Activated T-cell treated with anti-CD3 and anti-CD28 coated beads for 4 hours (primary cell): ENCODE results near the gene CA11.
"Not testable (repeated sequence)": the region's sequence is repeated elsewhere in the genome, so short reads cannot be mapped to it uniquely, and the experiment has no call there.

Source experiments
- DNase-seq: peaks from one replicate; pipeline ENCODE4 v3.0.0-alpha.2; 2020

Gene CA11

GRCh38 chr19:48646001-48646721 lies at the start of gene CA11:
Gene CA11, minus strand, starts transcription at chr19:48646187. Its CDS starts 555 bp downstream, at chr19:48645632.
- DNase-seq: peak; percentile 87

- not testable (repeated sequence) for DNase-seq
These were observed 47.6 kb upstream of the CA11 start for GRCh38 chr19:48693629-48694028.

GRCh38 chr19:48689449-48689848 lies 43.5 kb upstream of the CA11 start:
- DNase-seq: no peak

- no peak for DNase-seq
These were observed 41.8 kb upstream of the CA11 start for GRCh38 chr19:48687776-48688175.

- DNase-seq: not testable (repeated sequence)
These were observed 40.6 kb upstream of the CA11 start for GRCh38 chr19:48686637-48687036.

GRCh38 chr19:48686088-48686487 lies 40.1 kb upstream of the CA11 start:
- DNase-seq: no peak

- no peak for DNase-seq
These were observed 39.6 kb upstream of the CA11 start for GRCh38 chr19:48685583-48685982.

- no peak for DNase-seq
These were observed 37.4 kb upstream of the CA11 start for GRCh38 chr19:48683349-48683748.

GRCh38 chr19:48681127-48681470 lies 35.1 kb upstream of the CA11 start:
- DNase-seq: no peak

- no peak for DNase-seq
These were observed 34.6 kb upstream of the CA11 start for GRCh38 chr19:48680436-48681126.

- DNase-seq: not testable (repeated sequence)
These were observed 34.0 kb upstream of the CA11 start for GRCh38 chr19:48680006-48680405.

- no peak for DNase-seq
These were observed 32.2 kb upstream of the CA11 start for GRCh38 chr19:48678201-48678600.

- DNase-seq: no peak
These were observed 30.9 kb upstream of the CA11 start for GRCh38 chr19:48676887-48677286.

GRCh38 chr19:48676487-48676886 lies 30.5 kb upstream of the CA11 start:
- no peak for DNase-seq

GRCh38 chr19:48674921-48675824 lies 29.2 kb upstream of the CA11 start:
- DNase-seq: peak; percentile 65

- DNase-seq: no peak
These were observed 28.3 kb upstream of the CA11 start for GRCh38 chr19:48674216-48674809.

GRCh38 chr19:48673436-48674100 lies 27.6 kb upstream of the CA11 start:
- DNase-seq: no peak

GRCh38 chr19:48672994-48673393 lies 27.0 kb upstream of the CA11 start, which contains the start of gene NTN5:
Gene NTN5, minus strand, starts transcription at chr19:48673017. Its CDS starts 2,031 bp downstream, at chr19:48670986.
- no peak for DNase-seq

- DNase-seq: no peak
These were observed 25.5 kb upstream of the CA11 start for GRCh38 chr19:48671446-48671995.

GRCh38 chr19:48670699-48671445 lies 24.9 kb upstream of the CA11 start:
- no peak for DNase-seq
